Suprapubic skin (tissue), 4 donors: Measurements from ENCODE around the gene PHYH. TPM values are rescaled to one million over a fixed set of nuclear protein-coding genes. Genes with fewer than 3 reads are reported as not detected.
A peak's percentile ranks its signal among the peaks of the same experiment; 100 is the strongest.

Experiments
- DNase-seq, 2 donors: peaks; one replicate each; pipeline ENCODE4 v3.0.0-alpha.2; 2019; ENCODE audit warnings: low spot score in 2 of 2
- H3K27ac ChIP-seq: fragments of 200-600 bp; sonication (generic); one replicate; pipeline ENCODE4 v1.5.1; 2019
- H3K27me3 ChIP-seq: fragments of 200-600 bp; sonication (generic); one replicate; pipeline ENCODE4 v1.5.1; 2019
- H3K36me3 ChIP-seq: fragments of 200-600 bp; sonication (generic); one replicate; pipeline ENCODE4 v1.5.1; 2019
- H3K4me1 ChIP-seq: fragments of 200-600 bp; sonication (generic); one replicate; pipeline ENCODE4 v1.5.1; 2019
- H3K4me3 ChIP-seq: fragments of 200-600 bp; sonication (generic); one replicate; pipeline ENCODE4 v1.5.1; 2019; ENCODE audit warnings: mild to moderate bottlenecking
- H3K9me3 ChIP-seq: fragments of 200-600 bp; sonication (generic); one replicate; pipeline ENCODE4 v1.5.1; 2019
- EP300 ChIP-seq: sonication (generic); formaldehyde crosslinking; IDR thresholded peaks from one replicate; pipeline ENCODE4 v1.6.1; 2017; ENCODE audit warnings: antibody characterized with exemption
- POLR2A ChIP-seq, 2 donors: fragments of 450-650 bp; IDR thresholded peaks; one replicate each; pipeline ENCODE4 v1.6.1; 2017; ENCODE audit warnings: antibody characterized with exemption in 2 of 2, mild to moderate bottlenecking in 2 of 2, moderate library complexity in 2 of 2
- POLR2AphosphoS5 ChIP-seq, 3 donors: sonication (generic); formaldehyde crosslinking; IDR thresholded peaks; one replicate each; pipeline ENCODE4 v1.6.1; 2017; ENCODE audit warnings: antibody characterized with exemption in 3 of 3
- WGBS: methylation state at CpG from one replicate; pipeline ENCODE4 v1.1.5; 2018; 5-methylcytosine and 5-hydroxymethylcytosine counted together
- total RNA-seq, 4 donors: library from RNA; depleted of rRNA; stranded (reverse); fragments of >200 nt; gene quantifications; one replicate each; pipeline ENCODE4 v1.1.0, GENCODE V29; 2016
- TF ChIP-seq, protein P1 (sequence below), 2 donors: fragments of 200-600 bp in 1 of 2; fragments of 450-650 bp in 1 of 2; sonication (generic) in 1 of 2; IDR thresholded peaks; one replicate each; pipeline ENCODE4 v1.5.1; 2016 to 2019; ENCODE audit warnings: antibody characterized with exemption in 2 of 2, mild to moderate bottlenecking in 1 of 2, moderate library complexity in 1 of 2

The PHYH gene
- total RNA-seq, 4 donors from 2014 or later = 10.5 to 22.2 (median 13.3) TPM

DNA sequence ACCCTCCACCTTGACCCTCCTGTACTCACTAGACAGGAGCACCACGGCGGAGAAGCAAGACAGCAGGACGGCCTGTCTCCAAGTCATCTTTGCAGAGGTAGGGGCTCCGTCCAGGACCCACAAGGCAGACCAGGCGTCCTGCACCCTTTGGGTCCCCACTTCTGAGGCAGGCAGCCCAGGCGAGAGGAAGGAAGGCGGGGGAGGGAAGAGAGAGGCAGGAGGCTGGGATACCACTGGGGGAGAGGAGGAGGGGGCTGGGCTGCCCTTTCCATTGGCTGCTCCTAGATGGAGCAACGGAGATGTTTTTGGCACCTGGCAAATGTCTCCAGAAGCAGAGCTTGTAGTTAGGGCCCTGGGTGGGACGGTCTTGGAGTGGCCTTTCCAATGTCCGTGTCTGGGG is 65.7 kb downstream of the PHYH start, which contains the start of gene UCMA:
Gene UCMA (minus strand): TSS at position 203 of the 400 bp plus-strand sequence. CDS start 116 bp downstream, at position 87.
- peak in 1 of 2 donors; percentile 64 for DNase-seq
- WGBS = 79% methylated on average over 10 of the region's 10 CpGs
- no peaks in the 10 kb centered on the region for H3K9me3 ChIP-seq
- H3K27ac ChIP-seq = no peak within 1 kb of the TSS
- no peaks in the 10 kb centered on the region for H3K4me1 ChIP-seq
- no peaks in the 10 kb centered on the region for H3K36me3 ChIP-seq
- H3K27me3 ChIP-seq = peaks cover 5% of the 10 kb centered on the region
- H3K4me3 ChIP-seq = no peak within 1 kb of the TSS
- TF ChIP-seq POLR2AphosphoS5 (IDR thresholded peaks at IDR 0.05) (no peak), POLR2A (IDR thresholded peaks at IDR 0.05) (no peak), EP300 (no peak)
- TF ChIP-seq, protein P1, sequence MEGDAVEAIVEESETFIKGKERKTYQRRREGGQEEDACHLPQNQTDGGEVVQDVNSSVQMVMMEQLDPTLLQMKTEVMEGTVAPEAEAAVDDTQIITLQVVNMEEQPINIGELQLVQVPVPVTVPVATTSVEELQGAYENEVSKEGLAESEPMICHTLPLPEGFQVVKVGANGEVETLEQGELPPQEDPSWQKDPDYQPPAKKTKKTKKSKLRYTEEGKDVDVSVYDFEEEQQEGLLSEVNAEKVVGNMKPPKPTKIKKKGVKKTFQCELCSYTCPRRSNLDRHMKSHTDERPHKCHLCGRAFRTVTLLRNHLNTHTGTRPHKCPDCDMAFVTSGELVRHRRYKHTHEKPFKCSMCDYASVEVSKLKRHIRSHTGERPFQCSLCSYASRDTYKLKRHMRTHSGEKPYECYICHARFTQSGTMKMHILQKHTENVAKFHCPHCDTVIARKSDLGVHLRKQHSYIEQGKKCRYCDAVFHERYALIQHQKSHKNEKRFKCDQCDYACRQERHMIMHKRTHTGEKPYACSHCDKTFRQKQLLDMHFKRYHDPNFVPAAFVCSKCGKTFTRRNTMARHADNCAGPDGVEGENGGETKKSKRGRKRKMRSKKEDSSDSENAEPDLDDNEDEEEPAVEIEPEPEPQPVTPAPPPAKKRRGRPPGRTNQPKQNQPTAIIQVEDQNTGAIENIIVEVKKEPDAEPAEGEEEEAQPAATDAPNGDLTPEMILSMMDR (IDR thresholded peaks at IDR 0.05) = no peak

DNA sequence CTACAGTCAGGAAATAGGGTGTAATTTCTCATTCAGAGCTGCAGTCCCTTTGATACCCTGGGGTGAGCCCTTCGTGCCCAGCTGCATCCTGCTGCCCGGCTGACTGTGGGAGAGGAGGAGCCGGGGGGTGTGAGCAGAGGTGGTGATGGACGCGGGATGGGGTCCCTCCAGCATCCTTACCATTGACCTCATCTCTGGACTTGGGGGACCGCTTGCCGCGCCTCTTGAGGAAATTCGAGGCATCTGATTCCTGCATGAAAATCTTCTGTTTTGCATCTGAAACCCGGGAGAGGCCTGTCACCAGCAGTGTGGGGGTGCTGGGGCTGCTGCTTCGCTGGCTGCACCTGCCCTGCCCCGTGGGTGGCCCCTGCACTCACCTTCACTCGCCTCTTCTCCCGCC is 66.5 kb downstream of the PHYH start:
- peak in 1 of 2 donors; percentile 40 for DNase-seq
- WGBS = 57% methylated on average over 14 of the region's 14 CpGs

DNA sequence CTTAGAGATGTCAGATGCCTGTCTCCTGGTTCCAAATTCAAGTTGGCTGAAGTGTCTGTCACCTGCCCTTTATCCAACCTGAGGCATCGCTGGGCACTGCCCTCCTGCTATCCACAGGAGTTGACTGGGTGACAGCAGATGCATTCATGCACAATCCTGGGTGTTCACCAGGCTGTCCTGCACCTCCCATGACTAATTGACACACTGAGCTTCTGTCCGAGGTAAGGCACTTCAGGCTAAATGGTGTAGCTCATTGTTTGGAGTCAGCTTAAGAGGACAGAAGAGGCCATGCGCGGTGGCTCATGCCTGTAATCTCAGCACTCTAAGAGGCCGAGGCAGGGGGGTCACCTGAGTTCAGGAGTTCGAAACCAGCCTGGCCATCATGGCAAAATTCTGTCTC is 68.1 kb downstream of the PHYH start:
- TF ChIP-seq POLR2A (IDR thresholded peaks at IDR 0.05) (no peak), EP300 (no peak), POLR2AphosphoS5 (IDR thresholded peaks at IDR 0.05) (no peak)
- TF ChIP-seq, protein P1 (IDR thresholded peaks at IDR 0.05) = no peak
- peak in 1 of 2 donors; percentile 59 for DNase-seq
- H3K4me1 ChIP-seq = no peaks in the 10 kb centered on the region
- no peaks in the 10 kb centered on the region for H3K36me3 ChIP-seq
- no peak overlapping the region for H3K27ac ChIP-seq
- no peak overlapping the region for H3K4me3 ChIP-seq
- WGBS = 75% methylated on average over 4 of the region's 6 CpGs
- H3K27me3 ChIP-seq = peaks cover 5% of the 10 kb centered on the region
- H3K9me3 ChIP-seq = no peaks in the 10 kb centered on the region

More for the DNA sequence above, 66.5 kb downstream of the PHYH start:
- Histone ChIP-seq H3K36me3 (no peaks in the 10 kb centered on the region), H3K27ac (no peak overlapping the region), H3K4me1 (no peaks in the 10 kb centered on the region), H3K9me3 (no peaks in the 10 kb centered on the region), H3K27me3 (peaks cover 5% of the 10 kb centered on the region), H3K4me3 (no peak overlapping the region)
- TF ChIP-seq POLR2A (IDR thresholded peaks at IDR 0.05) = no peak
- TF ChIP-seq POLR2AphosphoS5 (IDR thresholded peaks at IDR 0.05) = no peak
- TF ChIP-seq, protein P1 (IDR thresholded peaks at IDR 0.05) = no peak
- no peak for TF ChIP-seq EP300

DNA sequence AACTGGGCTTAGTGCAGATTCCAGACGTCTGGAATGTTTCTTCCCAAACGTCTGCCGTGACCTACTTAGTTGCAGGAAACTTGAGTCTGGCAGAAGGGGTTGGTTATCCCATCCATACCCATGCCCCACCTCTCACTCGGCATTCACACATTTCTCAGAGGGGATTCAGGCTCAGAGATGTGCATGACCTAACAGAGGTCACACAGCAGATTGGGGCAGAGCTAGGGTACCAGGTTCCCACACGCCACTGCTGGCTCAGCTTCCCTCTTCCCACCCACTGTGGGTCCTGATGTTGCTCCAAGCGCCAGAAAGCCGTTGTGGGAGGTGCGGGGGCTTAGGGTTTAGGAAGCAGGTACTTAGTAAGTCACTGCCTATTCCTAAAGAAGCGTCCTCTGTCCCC is 68.7 kb downstream of the PHYH start:
- H3K36me3 ChIP-seq = no peaks in the 10 kb centered on the region
- 78% methylated on average over 9 of the region's 9 CpGs for WGBS
- no peaks in the 10 kb centered on the region for H3K9me3 ChIP-seq
- H3K4me3 ChIP-seq = no peak overlapping the region
- H3K27ac ChIP-seq = no peak overlapping the region
- TF ChIP-seq POLR2AphosphoS5 (IDR thresholded peaks at IDR 0.05) (no peak), EP300 (no peak), POLR2A (IDR thresholded peaks at IDR 0.05) (no peak)
- TF ChIP-seq, protein P1 (IDR thresholded peaks at IDR 0.05) = no peak
- peaks cover 5% of the 10 kb centered on the region for H3K27me3 ChIP-seq
- no peak for DNase-seq
- no peaks in the 10 kb centered on the region for H3K4me1 ChIP-seq

Other genes with a start within 250 kb of the PHYH start
- 10 to 100 TPM; 43.7 to 75.6 (median 62.5) TPM for gene OPTN, start 199.9 kb downstream of the PHYH start, total RNA-seq
- 1 to 10 TPM in 3 of 4 donors, under 1 TPM in 1; 0.36 to 1.7 (median 1.2) TPM for gene MCM10, start 138.5 kb downstream of the PHYH start, total RNA-seq
- not detected for gene UCMA, start 65.7 kb downstream of the PHYH start, total RNA-seq
- 10 to 100 TPM; 23.1 to 31.6 (median 25.4) TPM for gene SEPHS1, start 48.2 kb upstream of the PHYH start, total RNA-seq
- gene BEND7, start 228.9 kb upstream of the PHYH start, total RNA-seq = 10 to 100 TPM in 1 of 4 donors, 1 to 10 TPM in 3; 4.7 to 13.4 (median 6.5) TPM